Hematopoietic multipotent progenitor cell treated with erythropoietin and hydrocortisone succinate and interleukin-3 and kit ligand, for 8 days (in vitro differentiated cells): ENCODE data around the gene SLC2A9.

Experiments
- DNase-seq: peaks from one replicate; pipeline ENCODE4 v3.0.0-alpha.2; 2015

SLC2A9 gene

GRCh38 chr4:9952415-9952950, 68.8 kb downstream of the SLC2A9 start:
- no peak for DNase-seq

GRCh38 chr4:9949573-9949972, 71.7 kb downstream of the SLC2A9 start:
- DNase-seq: no peak

DNA sequence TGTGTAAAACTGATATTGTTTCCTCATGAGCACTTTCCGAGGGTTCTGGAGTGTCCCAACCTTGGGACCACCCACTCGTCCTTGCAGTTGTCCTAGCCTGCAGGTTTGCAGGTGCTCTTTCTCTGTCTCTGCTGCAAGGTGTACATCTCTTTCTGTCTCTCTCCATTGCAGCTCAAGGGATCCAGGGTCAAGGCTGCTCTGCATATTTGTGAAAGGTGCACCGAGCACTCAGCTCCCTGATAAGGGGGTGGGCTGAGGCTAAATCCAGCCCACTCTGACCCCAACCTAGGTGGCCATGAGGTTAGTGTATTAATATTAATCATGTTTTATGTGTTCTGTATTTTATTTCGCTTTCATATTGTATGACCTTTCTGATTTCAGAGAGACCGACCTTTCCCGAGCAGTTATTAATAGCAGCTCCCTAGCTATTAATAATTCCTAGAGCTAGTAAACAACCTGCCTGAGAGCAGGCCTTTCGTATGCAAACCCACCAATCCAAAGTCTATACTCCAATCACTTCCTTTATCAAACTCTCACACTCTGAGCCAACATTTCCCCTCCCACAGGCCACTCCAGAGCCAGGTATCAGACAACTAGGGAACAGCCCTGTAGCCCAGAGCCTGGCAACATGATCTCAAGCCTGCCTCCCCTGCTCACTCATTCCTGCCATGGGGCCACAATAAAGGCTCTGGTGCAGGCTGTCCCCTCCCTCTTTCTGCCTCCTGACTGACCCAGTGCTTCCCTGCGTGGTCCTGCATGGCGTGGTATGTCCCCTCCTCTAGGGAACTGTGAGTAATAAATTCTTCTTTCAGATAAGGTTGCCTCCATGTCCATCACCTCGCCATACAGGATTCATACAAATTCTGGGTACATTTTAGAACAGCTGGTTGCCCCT, 73.9 kb downstream of the SLC2A9 start:
- DNase-seq: no peak

- DNase-seq: no peak
Measured at GRCh38 chr4:9946170-9946569, 75.1 kb downstream of the SLC2A9 start.

GRCh38 chr4:9944431-9945425, 76.6 kb downstream of the SLC2A9 start:
- DNase-seq: no peak

DNA sequence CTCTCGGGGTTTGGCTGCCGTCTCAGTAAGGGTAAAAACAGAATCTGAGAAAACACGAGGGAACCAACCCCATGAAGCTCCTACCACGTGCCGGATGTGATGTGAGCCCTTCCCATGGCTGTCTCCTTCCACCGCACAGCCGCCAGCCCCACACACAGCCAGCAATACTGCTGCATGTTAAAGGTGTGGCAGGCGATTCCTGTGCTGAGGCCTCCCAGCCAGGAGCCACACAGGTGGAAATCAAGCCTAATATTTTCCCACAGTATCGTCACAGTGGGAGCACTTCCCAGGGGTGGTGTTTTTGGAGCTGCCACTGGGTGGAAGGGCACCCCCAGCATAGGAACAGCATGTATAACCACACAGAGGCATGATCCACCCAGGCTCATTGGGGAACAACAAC, 77.5 kb downstream of the SLC2A9 start:
- DNase-seq: no peak

DNA sequence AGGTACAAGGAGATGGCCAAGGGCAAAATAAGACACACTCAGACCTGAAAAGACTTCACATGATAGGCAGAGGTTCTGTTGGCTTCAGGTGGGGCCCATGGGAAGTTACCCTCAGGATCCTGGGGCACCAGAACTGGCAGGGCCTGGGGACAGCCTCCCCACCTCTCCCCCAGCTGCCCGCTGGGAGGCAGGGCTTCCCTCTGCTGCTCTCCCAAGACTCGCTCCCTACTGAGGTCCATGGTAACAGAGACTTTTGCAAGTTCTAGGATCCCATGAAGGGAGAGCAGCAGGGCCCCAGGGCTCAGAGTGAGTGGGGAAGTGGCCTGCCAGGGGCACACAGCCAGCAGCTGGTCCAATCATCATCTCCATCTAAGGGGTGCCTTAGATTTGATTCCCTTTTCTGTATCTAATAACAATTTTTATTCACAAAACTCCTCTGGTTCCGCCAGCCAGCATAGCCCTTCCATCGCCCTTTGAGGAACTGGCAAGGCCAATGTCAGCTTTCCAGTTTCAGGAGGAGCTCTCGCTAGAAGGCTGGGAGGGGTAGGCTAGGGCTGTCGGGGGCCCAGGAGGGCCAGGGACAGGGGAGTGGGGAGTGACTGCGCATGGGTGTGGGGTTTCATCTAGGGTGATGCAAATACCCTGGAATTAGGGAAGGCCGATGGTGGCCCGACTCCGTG, 78.2 kb downstream of the SLC2A9 start:
- DNase-seq: no peak

DNA sequence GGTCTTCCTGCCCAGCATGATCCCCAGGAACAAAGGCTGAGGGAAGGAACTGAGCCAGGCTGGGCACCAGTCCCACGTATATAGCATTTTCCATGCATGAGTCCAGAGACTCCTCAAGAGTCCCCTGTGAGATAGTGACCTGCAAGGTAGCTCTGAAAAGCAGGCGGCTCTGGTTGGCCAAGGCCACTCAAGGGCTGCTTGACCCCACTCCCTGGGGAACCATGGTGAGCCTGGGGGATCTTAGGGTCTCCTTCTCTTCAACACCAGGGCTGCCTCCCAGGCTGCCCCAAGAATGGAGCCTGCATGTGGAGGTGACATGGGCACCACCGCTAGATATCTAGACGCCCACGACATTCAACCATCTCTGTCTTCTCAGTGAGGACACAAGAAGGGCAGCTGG, 79.2 kb downstream of the SLC2A9 start:
- DNase-seq: no peak

- no peak for DNase-seq
Measured at GRCh38 chr4:9940041-9940440, 81.3 kb downstream of the SLC2A9 start.

GRCh38 chr4:9938933-9939332, 82.4 kb downstream of the SLC2A9 start:
- no peak for DNase-seq

DNA sequence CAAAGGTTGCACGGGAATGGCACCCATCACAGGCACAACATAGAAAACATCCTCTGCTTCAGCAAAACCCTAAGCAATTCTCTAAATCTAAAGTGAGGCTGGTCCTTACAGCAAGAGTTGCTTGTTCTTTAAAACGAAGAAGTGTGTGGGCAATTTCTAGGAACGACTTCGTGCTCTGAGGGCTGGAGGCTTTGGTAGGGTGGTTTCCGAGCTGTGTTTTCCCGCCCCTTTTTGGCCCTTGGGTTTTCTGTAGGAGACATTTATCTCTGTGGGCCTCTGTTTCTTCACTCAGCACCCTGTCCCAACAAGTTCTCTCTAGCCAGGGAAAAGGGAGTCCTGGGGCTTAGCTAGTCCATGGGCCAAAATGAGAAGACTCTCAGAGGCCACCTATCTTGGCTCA, 84.2 kb downstream of the SLC2A9 start:
- no peak for DNase-seq

GRCh38 chr4:9936129-9936644, 85.1 kb downstream of the SLC2A9 start:
- peak; percentile 52 for DNase-seq

- DNase-seq: no peak
Measured at GRCh38 chr4:9933956-9934355, 87.3 kb downstream of the SLC2A9 start.

GRCh38 chr4:9933184-9933583, 88.1 kb downstream of the SLC2A9 start:
- no peak for DNase-seq

DNA sequence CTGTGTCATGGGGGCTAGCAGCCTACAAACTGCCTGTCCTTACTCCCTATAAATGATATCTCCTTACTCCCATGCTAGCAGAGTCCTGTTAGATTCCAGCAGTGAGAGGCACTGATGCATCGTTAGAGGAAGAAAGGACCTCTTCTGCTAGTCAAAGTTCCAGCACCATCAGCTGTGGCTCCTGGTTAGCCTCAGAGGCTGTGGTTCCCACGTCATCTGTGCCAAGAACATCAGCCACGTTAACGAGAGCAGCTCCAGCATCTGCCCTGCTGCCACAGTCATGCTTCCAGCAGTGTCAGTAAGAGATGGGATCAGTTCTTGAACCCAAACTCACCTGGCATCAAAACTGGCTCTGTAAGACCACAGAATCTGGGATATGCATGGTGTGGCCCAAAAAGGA, 88.5 kb downstream of the SLC2A9 start:
- no peak for DNase-seq

GRCh38 chr4:9931146-9931545, 90.2 kb downstream of the SLC2A9 start:
- no peak for DNase-seq

GRCh38 chr4:9929111-9929510, 92.2 kb downstream of the SLC2A9 start:
- DNase-seq: no peak

- no peak for DNase-seq
Measured at GRCh38 chr4:9927341-9928007, 93.8 kb downstream of the SLC2A9 start.

- DNase-seq: no peak
Measured at GRCh38 chr4:9926586-9926985, 94.7 kb downstream of the SLC2A9 start.

GRCh38 chr4:9925750-9926439, 95.4 kb downstream of the SLC2A9 start:
- DNase-seq: no peak

DNA sequence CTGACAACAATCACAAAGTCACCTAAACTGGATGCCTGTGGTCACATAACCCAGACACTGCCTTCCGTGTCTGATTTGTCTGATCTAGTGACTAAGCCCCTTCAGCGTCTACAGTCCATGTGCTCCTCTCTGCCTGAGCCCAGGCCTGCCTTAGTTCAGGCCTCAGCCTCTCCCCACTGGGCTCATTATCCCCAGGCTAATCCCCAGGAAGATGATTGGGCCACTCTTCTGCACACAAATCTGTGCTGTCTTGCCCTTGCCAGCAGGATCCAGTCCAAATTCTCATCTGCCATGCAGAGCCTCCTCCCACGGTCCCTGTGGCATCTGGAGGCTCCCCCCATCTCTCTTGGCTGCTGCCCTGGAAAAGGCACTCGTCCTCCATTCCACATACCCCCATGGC, 96.5 kb downstream of the SLC2A9 start:
- DNase-seq: no peak
